Gastroesophageal sphincter (tissue), 3 donors: ENCODE measurements around the gene FHIT.

Source experiments
- EP300 ChIP-seq: sonication (generic); formaldehyde crosslinking; IDR thresholded peaks from one replicate; pipeline ENCODE4 v1.6.1; 2017; ENCODE audit warnings: antibody characterized with exemption, mild to moderate bottlenecking
- POLR2AphosphoS5 ChIP-seq: sonication (generic); formaldehyde crosslinking; IDR thresholded peaks from one replicate; pipeline ENCODE4 v1.6.1; 2017; ENCODE audit warnings: antibody characterized with exemption
- TF ChIP-seq, protein P1 (sequence below), 4 experiments: fragments of 200-600 bp in 2 of 4; fragments of 450-650 bp in 2 of 4; sonication (generic) in 1 of 4; IDR thresholded peaks; one replicate each; pipeline ENCODE4 v1.5.1; 2017 to 2019; ENCODE audit warnings: antibody characterized with exemption in 4 of 4, mild to moderate bottlenecking in 2 of 4, moderate library complexity in 2 of 4

DNA sequence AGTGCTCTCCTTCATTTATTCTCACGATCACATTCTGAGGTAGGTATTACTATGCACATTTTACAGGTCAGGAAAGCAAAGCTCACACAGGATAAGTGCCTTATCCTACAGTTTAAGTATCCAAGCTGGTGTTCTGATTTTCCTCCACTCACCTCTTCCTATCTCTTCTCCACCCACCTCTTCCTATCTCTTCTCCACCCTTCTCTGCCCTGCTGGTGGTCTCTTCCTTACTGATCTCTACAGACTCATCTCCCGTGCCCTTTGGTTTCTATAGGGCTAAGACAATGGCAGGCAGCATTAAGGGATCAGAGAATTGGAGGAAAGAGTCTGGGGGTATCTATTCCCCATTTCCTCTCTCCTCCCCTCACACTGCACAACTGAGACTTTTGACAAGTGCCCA is 319.1 kb downstream of the FHIT start:
- TF ChIP-seq POLR2AphosphoS5 (no peak), EP300 (no peak)
- TF ChIP-seq, protein P1, sequence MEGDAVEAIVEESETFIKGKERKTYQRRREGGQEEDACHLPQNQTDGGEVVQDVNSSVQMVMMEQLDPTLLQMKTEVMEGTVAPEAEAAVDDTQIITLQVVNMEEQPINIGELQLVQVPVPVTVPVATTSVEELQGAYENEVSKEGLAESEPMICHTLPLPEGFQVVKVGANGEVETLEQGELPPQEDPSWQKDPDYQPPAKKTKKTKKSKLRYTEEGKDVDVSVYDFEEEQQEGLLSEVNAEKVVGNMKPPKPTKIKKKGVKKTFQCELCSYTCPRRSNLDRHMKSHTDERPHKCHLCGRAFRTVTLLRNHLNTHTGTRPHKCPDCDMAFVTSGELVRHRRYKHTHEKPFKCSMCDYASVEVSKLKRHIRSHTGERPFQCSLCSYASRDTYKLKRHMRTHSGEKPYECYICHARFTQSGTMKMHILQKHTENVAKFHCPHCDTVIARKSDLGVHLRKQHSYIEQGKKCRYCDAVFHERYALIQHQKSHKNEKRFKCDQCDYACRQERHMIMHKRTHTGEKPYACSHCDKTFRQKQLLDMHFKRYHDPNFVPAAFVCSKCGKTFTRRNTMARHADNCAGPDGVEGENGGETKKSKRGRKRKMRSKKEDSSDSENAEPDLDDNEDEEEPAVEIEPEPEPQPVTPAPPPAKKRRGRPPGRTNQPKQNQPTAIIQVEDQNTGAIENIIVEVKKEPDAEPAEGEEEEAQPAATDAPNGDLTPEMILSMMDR (IDR thresholded peaks at IDR 0.05) = no peak
